Measurements from ENCODE around the gene ALG8. TPM values are rescaled to one million over a fixed set of nuclear protein-coding genes. Genes with fewer than 3 reads are reported as not detected.

ALG8 gene
- total and polyA plus RNA-seq, 7 experiments from 2014 or later = 27.2 to 58.4 (median 34.1) TPM

GRCh38 chr11:78150346-78150745 lies 10.9 kb upstream of the ALG8 start:
- POLR2A ChIA-PET = no interaction called here
- ATAC-seq (no peak), DNase-seq (no peak)
- Histone ChIP-seq H3K27ac (ENCODE audit: low read depth, low read length) (no peak overlapping the region), H3K4me1 (ENCODE audit: control insufficient read depth in 2 of 2, insufficient read depth in 2 of 2, low read length in 2 of 2) (no peaks in the 10 kb centered on the region), H3K9me3 (ENCODE audit: control insufficient read depth in 2 of 3, low read length in 3 of 3) (no peaks in the 10 kb centered on the region), H3K27me3 (ENCODE audit: control insufficient read depth in 2 of 2, insufficient read depth in 2 of 2, low read length in 2 of 2) (no peaks in the 10 kb centered on the region), H3K36me3 (ENCODE audit: control insufficient read depth in 2 of 3, insufficient read depth in 3 of 3, low read length in 3 of 3) (no peaks in the 10 kb centered on the region), H3K4me3 (ENCODE audit: low read length) (no peak overlapping the region)
- Mint-ChIP-seq H3K4me3 (no peak overlapping the region), H3K4me1 (peaks cover 0 to 6% (median 0%) of the 10 kb centered on the region in 7 donors), H3K9me3 (no peaks in the 10 kb centered on the region), H3K27me3 (no peaks in the 10 kb centered on the region), H3K36me3 (peaks cover 0 to 11% (median 0%) of the 10 kb centered on the region in 5 donors), H3K27ac (peak overlapping the region in 1 of 9 donors; percentile 28)
- CTCF ChIA-PET = interaction anchor here (0.6 to 2.2 kb wide), 3 partner anchors 11 to 414 kb away, joined by 4 to 9 read pairs (median 4); partner anchors contain the start of gene ALG8
- intact Hi-C loops (cut with micrococcal nuclease) = no loop called here

DNA sequence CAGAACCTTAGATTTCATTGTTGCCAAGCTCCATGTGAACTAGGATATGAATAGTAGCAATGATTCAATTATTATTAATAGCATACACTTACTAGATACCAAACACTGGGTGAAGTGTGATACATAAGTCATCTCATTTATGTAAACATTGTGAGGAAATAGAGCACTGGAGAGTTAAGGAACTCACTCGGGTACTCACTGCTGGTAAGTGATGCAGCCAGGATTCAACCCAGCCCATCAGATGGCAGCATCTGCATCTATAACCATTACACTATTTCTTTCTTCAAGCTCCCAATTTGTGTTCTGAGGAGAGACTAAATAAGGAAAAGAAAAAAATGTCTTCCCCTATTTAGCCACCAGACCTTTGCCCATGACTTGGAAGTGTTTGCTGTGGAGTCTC lies 10.2 kb upstream of the ALG8 start:
- no peaks in the 10 kb centered on the region for H3K36me3 ChIP-seq (ENCODE audit: control insufficient read depth in 2 of 3, insufficient read depth in 3 of 3, low read length in 3 of 3)
- no peak overlapping the region for H3K4me3 ChIP-seq (ENCODE audit: low read length)
- no peak overlapping the region for H3K27ac ChIP-seq (ENCODE audit: low read depth, low read length)
- CTCF ChIA-PET = interaction anchor here (0.6 to 2.2 kb wide), 3 partner anchors 54 to 415 kb away, joined by 3 to 9 read pairs (median 4); no protein-coding TSS in a partner anchor
- Mint-ChIP-seq H3K36me3 (peaks cover 0 to 11% (median 0%) of the 10 kb centered on the region in 5 donors), H3K27ac (no peak overlapping the region), H3K9me3 (no peaks in the 10 kb centered on the region), H3K27me3 (no peaks in the 10 kb centered on the region), H3K4me3 (no peak overlapping the region), H3K4me1 (peaks cover 0 to 6% (median 0%) of the 10 kb centered on the region in 7 donors)
- POLR2A ChIA-PET = interaction anchor here (1.0 kb wide), 1 partner anchor 19 kb away, joined by 3 read pairs; no protein-coding TSS in a partner anchor
- H3K27me3 ChIP-seq (ENCODE audit: control insufficient read depth in 2 of 2, insufficient read depth in 2 of 2, low read length in 2 of 2) = no peaks in the 10 kb centered on the region
- peak; percentile 48 for ATAC-seq
- peak in 5 of 9 donors; percentile 15 to 42 (median 21) for DNase-seq
- intact Hi-C loops (cut with micrococcal nuclease) = loop anchor here in 1 of 2 donors (1.0 kb wide), 1 partner anchor 415 kb away; no protein-coding TSS in a partner anchor
- no peaks in the 10 kb centered on the region for H3K4me1 ChIP-seq (ENCODE audit: control insufficient read depth in 2 of 2, insufficient read depth in 2 of 2, low read length in 2 of 2)
- no peaks in the 10 kb centered on the region for H3K9me3 ChIP-seq (ENCODE audit: control insufficient read depth in 2 of 3, low read length in 3 of 3)

DNA sequence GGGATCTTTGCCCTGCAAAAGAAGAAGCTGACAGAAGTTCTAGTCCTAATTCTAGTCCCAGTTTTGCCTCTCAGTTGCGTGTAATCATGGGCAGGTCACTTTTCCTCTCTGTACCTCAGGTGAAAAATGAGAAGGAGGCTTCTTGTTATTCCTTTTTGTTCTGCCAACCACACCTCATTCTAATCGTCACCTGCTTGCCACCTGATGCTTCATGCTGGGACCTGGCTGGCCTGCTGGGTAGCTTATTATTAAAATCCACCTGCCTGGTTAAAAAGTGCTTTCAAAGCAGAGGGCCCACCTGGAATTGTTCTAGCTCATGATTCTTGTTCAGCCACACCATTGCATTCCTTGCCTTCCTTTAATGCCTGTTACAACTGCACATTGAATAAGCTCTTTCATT lies 8.4 kb upstream of the ALG8 start:
- Histone ChIP-seq H3K9me3 (ENCODE audit: control insufficient read depth in 2 of 3, low read length in 3 of 3) (no peaks in the 10 kb centered on the region), H3K27ac (ENCODE audit: low read depth, low read length) (no peak overlapping the region), H3K4me1 (ENCODE audit: control insufficient read depth in 2 of 2, insufficient read depth in 2 of 2, low read length in 2 of 2) (no peaks in the 10 kb centered on the region), H3K27me3 (ENCODE audit: control insufficient read depth in 2 of 2, insufficient read depth in 2 of 2, low read length in 2 of 2) (no peaks in the 10 kb centered on the region), H3K36me3 (ENCODE audit: control insufficient read depth in 2 of 3, insufficient read depth in 3 of 3, low read length in 3 of 3) (no peaks in the 10 kb centered on the region), H3K4me3 (ENCODE audit: low read length) (no peak overlapping the region)
- Mint-ChIP-seq H3K27me3 (no peaks in the 10 kb centered on the region), H3K36me3 (peaks cover 0 to 20% (median 0%) of the 10 kb centered on the region in 5 donors), H3K27ac (no peak overlapping the region), H3K9me3 (no peaks in the 10 kb centered on the region), H3K4me3 (no peak overlapping the region), H3K4me1 (peaks cover 0 to 6% (median 0%) of the 10 kb centered on the region in 7 donors)
- ChIA-PET POLR2A (interaction anchor here (1.0 kb wide), 1 partner anchor 18 kb away, joined by 3 read pairs; no protein-coding TSS in a partner anchor), CTCF (no interaction called here)
- DNase-seq = no peak
- intact Hi-C loops (cut with micrococcal nuclease) = no loop called here
- no peak for ATAC-seq

DNA sequence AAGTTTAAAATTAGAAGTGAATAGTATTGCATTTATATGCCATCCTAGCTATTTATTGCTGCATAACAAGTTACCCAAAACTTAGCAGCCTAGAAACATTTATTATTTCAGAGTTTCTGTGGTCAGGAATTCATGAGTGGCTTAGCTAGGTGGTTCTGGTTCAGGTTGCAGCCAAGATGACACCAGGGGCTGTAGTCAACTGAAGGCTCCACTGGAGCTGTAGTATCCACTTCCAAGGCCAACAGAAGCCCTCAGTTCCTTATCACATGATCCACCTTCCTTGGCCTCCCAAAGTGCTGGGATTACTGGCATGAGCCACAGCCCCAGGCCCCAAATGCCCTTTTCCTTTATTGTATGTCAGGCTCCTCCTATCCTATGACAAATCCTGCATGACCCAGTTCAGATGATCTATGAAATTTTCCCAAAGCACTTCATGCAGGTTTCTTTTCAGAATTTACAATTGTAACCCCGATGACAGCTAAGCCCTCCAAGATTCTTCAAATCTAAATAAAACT lies 6.1 kb upstream of the ALG8 start:
- ChIA-PET CTCF (no interaction called here), POLR2A (no interaction called here)
- DNase-seq = no peak
- no peaks in the 10 kb centered on the region for H3K27me3 Mint-ChIP-seq
- no peak for ATAC-seq
- Histone ChIP-seq H3K9me3 (ENCODE audit: control insufficient read depth in 2 of 3, low read length in 3 of 3) (no peaks in the 10 kb centered on the region), H3K27me3 (ENCODE audit: control insufficient read depth in 2 of 2, insufficient read depth in 2 of 2, low read length in 2 of 2) (no peaks in the 10 kb centered on the region), H3K4me1 (ENCODE audit: control insufficient read depth in 2 of 2, insufficient read depth in 2 of 2, low read length in 2 of 2) (no peaks in the 10 kb centered on the region), H3K4me3 (ENCODE audit: low read length) (no peak overlapping the region), H3K27ac (ENCODE audit: low read depth, low read length) (no peak overlapping the region), H3K36me3 (ENCODE audit: control insufficient read depth in 2 of 3, insufficient read depth in 3 of 3, low read length in 3 of 3) (no peaks in the 10 kb centered on the region)
- peaks cover 0 to 16% (median 4%) of the 10 kb centered on the region in 5 donors for H3K36me3 Mint-ChIP-seq
- H3K27ac Mint-ChIP-seq = peak overlapping the region in 2 of 9 donors; percentile 36 to 64
- no peaks in the 10 kb centered on the region for H3K9me3 Mint-ChIP-seq
- intact Hi-C loops (cut with micrococcal nuclease) = no loop called here
- no peak overlapping the region for H3K4me3 Mint-ChIP-seq
- peaks cover 6 to 16% (median 11%) of the 10 kb centered on the region in 7 donors for H3K4me1 Mint-ChIP-seq

DNA sequence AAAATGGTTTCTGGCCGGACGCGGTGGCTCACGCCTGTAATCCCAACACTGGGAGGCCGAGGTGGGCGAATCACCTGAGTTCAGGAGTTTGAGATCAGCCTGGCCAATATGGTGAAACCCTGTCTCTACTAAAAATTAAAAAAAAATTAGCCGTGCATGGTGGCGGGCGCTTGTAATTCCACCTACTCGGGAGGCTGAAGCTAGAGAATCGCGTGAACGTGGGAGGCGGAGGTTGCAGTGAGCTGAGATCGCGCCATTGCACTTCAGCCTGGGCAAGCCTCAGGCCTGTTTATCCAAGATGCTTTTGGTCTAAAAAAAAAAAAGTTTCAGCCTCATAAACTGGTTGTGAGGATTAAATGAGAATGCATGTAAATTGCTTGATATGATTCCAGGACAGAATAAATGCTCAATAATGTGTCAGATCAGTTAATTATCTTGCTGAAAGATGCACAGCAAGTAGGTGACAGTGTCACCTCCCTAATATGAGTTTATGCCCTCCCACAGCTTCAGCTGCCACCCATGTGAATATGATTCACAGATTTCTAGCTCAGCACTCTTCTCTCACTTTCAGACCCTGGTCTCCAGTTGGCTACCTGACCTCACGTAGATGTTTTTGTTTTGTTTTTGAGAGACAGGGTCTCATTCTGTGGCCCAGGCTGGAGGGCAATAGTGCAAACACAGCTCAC lies 1.1 kb upstream of the ALG8 start:
- ATAC-seq = no peak
- CTCF ChIA-PET = interaction anchor here (1.3 kb wide), 1 partner anchor 10 kb away, joined by 4 read pairs; no protein-coding TSS in a partner anchor
- no peaks in the 10 kb centered on the region for H3K27me3 ChIP-seq (ENCODE audit: control insufficient read depth in 2 of 2, insufficient read depth in 2 of 2, low read length in 2 of 2)
- POLR2A ChIA-PET = interaction anchor here (1.5 kb wide), 1 partner anchor 146 kb away, joined by 3 read pairs; the partner anchor contains the start of gene INTS4
- peaks cover 8 to 13% of the 10 kb centered on the region in 2 donors for H3K4me1 ChIP-seq (ENCODE audit: control insufficient read depth in 2 of 2, insufficient read depth in 2 of 2, low read length in 2 of 2)
- H3K36me3 ChIP-seq (ENCODE audit: control insufficient read depth in 2 of 3, insufficient read depth in 3 of 3, low read length in 3 of 3) = peaks cover 0 to 3% (median 0%) of the 10 kb centered on the region in 3 experiments
- Mint-ChIP-seq H3K4me1 (peaks cover 23 to 48% (median 42%) of the 10 kb centered on the region in 7 donors), H3K9me3 (peaks cover 0 to 2% (median 0%) of the 10 kb centered on the region in 11 donors), H3K4me3 (peak overlapping the region; percentile 54 to 98 (median 87)), H3K36me3 (peaks cover 3 to 42% (median 18%) of the 10 kb centered on the region in 5 donors), H3K27ac (peak overlapping the region in 8 of 9 donors; percentile 1 to 87 (median 56)), H3K27me3 (no peaks in the 10 kb centered on the region)
- H3K27ac ChIP-seq (ENCODE audit: low read depth, low read length) = no peak overlapping the region
- no peaks in the 10 kb centered on the region for H3K9me3 ChIP-seq (ENCODE audit: control insufficient read depth in 2 of 3, low read length in 3 of 3)
- DNase-seq = no peak
- H3K4me3 ChIP-seq (ENCODE audit: low read length) = no peak overlapping the region
- intact Hi-C loops (cut with micrococcal nuclease) = no loop called here

- Mint-ChIP-seq H3K4me1 (peaks cover 21 to 53% (median 42%) of the 10 kb centered on the region in 7 donors), H3K9me3 (peaks cover 0 to 3% (median 0%) of the 10 kb centered on the region in 11 donors), H3K4me3 (peak overlapping the region; percentile 85 to 98 (median 95)), H3K36me3 (peaks cover 7 to 46% (median 23%) of the 10 kb centered on the region in 5 donors), H3K27ac (peak overlapping the region; percentile 87 to 98 (median 93)), H3K27me3 (no peaks in the 10 kb centered on the region)
- no peaks in the 10 kb centered on the region for H3K27me3 ChIP-seq (ENCODE audit: control insufficient read depth in 2 of 2, insufficient read depth in 2 of 2, low read length in 2 of 2)
- no peaks in the 10 kb centered on the region for H3K9me3 ChIP-seq (ENCODE audit: control insufficient read depth in 2 of 3, low read length in 3 of 3)
- H3K4me1 ChIP-seq (ENCODE audit: control insufficient read depth in 2 of 2, insufficient read depth in 2 of 2, low read length in 2 of 2) = peaks cover 8 to 13% of the 10 kb centered on the region in 2 donors
- ChIA-PET CTCF (interaction anchor here (1.0 to 1.3 kb wide), 2 partner anchors 12 to 83 kb away, joined by 3 to 4 read pairs; no protein-coding TSS in a partner anchor), POLR2A (interaction anchor here (0.6 to 1.7 kb wide), 10 partner anchors 50 to 436 kb away, joined by 3 to 23 read pairs (median 6); partner anchors contain the start of genes INTS4, KCTD21, NARS2 and NDUFC2)
- ATAC-seq (peak; percentile 38), DNase-seq (peak in 2 of 9 donors; percentile 2 to 39)
- peaks cover 0 to 3% (median 0%) of the 10 kb centered on the region in 3 experiments for H3K36me3 ChIP-seq (ENCODE audit: control insufficient read depth in 2 of 3, insufficient read depth in 3 of 3, low read length in 3 of 3)
- peak overlapping the region; percentile 80 for H3K27ac ChIP-seq (ENCODE audit: low read depth, low read length)
- peak overlapping the region; percentile 88 for H3K4me3 ChIP-seq (ENCODE audit: low read length)
- intact Hi-C loops (cut with micrococcal nuclease) = loop anchor here (1.0 to 2.0 kb wide), 12 partner anchors 49 to 502 kb away; partner anchors contain the start of genes GAB2 (in 2 of the 2), INTS4 (in 2 of the 2), KCTD21 (in 2 of the 2) and NDUFC2 (in 2 of the 2)
Measured at GRCh38 chr11:78138694-78139421, 568 bp downstream of the ALG8 start.

All from naive thymus-derived CD4-positive, alpha-beta T cell (primary cell).